Measurements from ENCODE around the gene RPL35. TPM values are rescaled to one million over a fixed set of nuclear protein-coding genes. Genes with fewer than 3 reads are reported as not detected.

The RPL35 gene
- total and polyA plus RNA-seq, 2 experiments from 2014 or later, result 1,202 to 4,143 TPM

- Histone ChIP-seq H3K27ac (ENCODE audit: low read depth) (no peak overlapping the region), H3K4me2 (no peak overlapping the region), H3K4me1 (ENCODE audit: insufficient read depth) (peaks cover 5% of the 10 kb centered on the region; the same call in 1 of the 2 replicates), H3K9me2 (ENCODE audit: insufficient read depth) (no peaks in the 10 kb centered on the region), H3K36me3 (ENCODE audit: insufficient read depth) (peaks cover 12% of the 10 kb centered on the region), H2AFZ (no peak overlapping the region), H3F3A (replicated peaks; ENCODE audit: low read depth) (peaks cover 37% of the 10 kb centered on the region), H3K4me3 (no peak overlapping the region), H3K79me2 (replicated peaks; ENCODE audit: insufficient read depth) (peaks cover 6% of the 10 kb centered on the region), H3K27me3 (ENCODE audit: insufficient read depth) (no peaks in the 10 kb centered on the region), H4K20me1 (replicated peaks; ENCODE audit: insufficient read depth) (peaks cover 17% of the 10 kb centered on the region)
- H3K9me3 Mint-ChIP-seq, result peaks cover 3% of the 10 kb centered on the region; the same call in 1 of the 3 replicates
- H3K27ac Mint-ChIP-seq, result no peak overlapping the region
- ATAC-seq (no peak), DNase-seq (ENCODE audit: low spot score) (no peak)
- H3K4me3 Mint-ChIP-seq, result peak overlapping the region; percentile 24; the same call in 1 of the 3 replicates
- H3K27me3 Mint-ChIP-seq (ENCODE audit: insufficient read depth, low read depth, poor library complexity), result peaks cover 23% of the 10 kb centered on the region
- H3K36me3 Mint-ChIP-seq (ENCODE audit: low read depth), result peaks cover 26% of the 10 kb centered on the region
- peaks cover 13% of the 10 kb centered on the region for H3K4me1 Mint-ChIP-seq
- TF ChIP-seq CTCF (conservative IDR thresholded peaks at IDR 0.05; ENCODE audit: low read depth in 2 of 2) (no peak), ZNF114 (CRISPR knock-in tag; IDR thresholded peaks at IDR 0.05) (no peak), EZH2phosphoT487 (IDR thresholded peaks at IDR 0.05; ENCODE audit: unreplicated experiment) (no peak), STAT1 (IDR thresholded peaks at IDR 0.05; ENCODE audit: unreplicated experiment) (no peak), ETS1 (IDR thresholded peaks at IDR 0.05) (no peak), REST (IDR thresholded peaks at IDR 0.05; ENCODE audit: unreplicated experiment) (no peak), EZH2 (IDR thresholded peaks at IDR 0.05; ENCODE audit: low read depth, unreplicated experiment) (no peak), ZNF462 (CRISPR knock-in tag; IDR thresholded peaks at IDR 0.05) (no peak), ZNF331 (CRISPR knock-in tag; IDR thresholded peaks at IDR 0.05; ENCODE audit: low read depth) (no peak), POLR2AphosphoS5 (IDR thresholded peaks at IDR 0.05; ENCODE audit: low read depth) (no peak)
Observed at GRCh38 chr9:124854161-124854560, 7.6 kb downstream of the RPL35 start.

Measured in GM23338 (cell line).